ENCODE data around the gene OR51V1. TPM values are rescaled to one million over a fixed set of nuclear protein-coding genes. Genes with fewer than 3 reads are reported as not detected.

The OR51V1 gene
- total and polyA plus RNA-seq, 2 of the 4 experiments (the other 2 are of a cell fraction) = not detected

GRCh38 chr11:5233307-5233706 lies 32.8 kb upstream of the OR51V1 start:
- no peaks in the 10 kb centered on the region for H3K9me3 ChIP-seq (ENCODE audit: control insufficient read depth, insufficient read depth, low read length)
- ATAC-seq (ENCODE audit: low read depth) (no peak), DNase-seq (no peak)
- no TSS peak for BruUV-seq (replicated peaks)
- no peak overlapping the region for H3K4me3 ChIP-seq (ENCODE audit: insufficient read depth, low read depth, low read length)
- H3K18ac ChIP-seq (ENCODE audit: low read depth, low read length) = no peak overlapping the region
- no peak overlapping the region for H3K56ac ChIP-seq (ENCODE audit: extremely low read depth, insufficient read depth, low read length)
- no peak for TF ChIP-seq RCOR1 (IDR thresholded peaks at IDR 0.05; ENCODE audit: insufficient replicate concordance, low read length)
- no peak for TF ChIP-seq BHLHE40 (IDR thresholded peaks at IDR 0.05; ENCODE audit: low read depth, low read length)
- no peak for TF ChIP-seq SMC3 (IDR thresholded peaks at IDR 0.05; ENCODE audit: low read depth, low read length)
- TF ChIP-seq USF2 (IDR thresholded peaks at IDR 0.05; ENCODE audit: low read depth, low read length) = no peak
- no peak for TF ChIP-seq RFX5 (IDR thresholded peaks at IDR 0.05; ENCODE audit: low read depth, low read length)
- TF ChIP-seq NFE2L2 (IDR thresholded peaks at IDR 0.05; ENCODE audit: low read depth, low read length) = no peak
- TF ChIP-seq RAD21 (IDR thresholded peaks at IDR 0.05; ENCODE audit: low read length) = no peak
- TF ChIP-seq CHD1 (IDR thresholded peaks at IDR 0.05; ENCODE audit: low read depth, low read length) = no peak
- no peak for TF ChIP-seq POLR2A (IDR thresholded peaks at IDR 0.05; ENCODE audit: low read depth, low read length)
- TF ChIP-seq CEBPB (IDR thresholded peaks at IDR 0.05; ENCODE audit: low read depth, low read length) = no peak
- no peak for TF ChIP-seq MAZ (IDR thresholded peaks at IDR 0.05; ENCODE audit: borderline replicate concordance, low read depth, low read length)
- TF ChIP-seq MAFK (IDR thresholded peaks at IDR 0.05; ENCODE audit: low read depth, low read length) = no peak
- H2AK9ac ChIP-seq (replicated peaks; ENCODE audit: low read depth, low read length, poor library complexity) = no peak overlapping the region
- CTCF ChIA-PET = no interaction called here
- H3K14ac ChIP-seq (replicated peaks; ENCODE audit: low read depth, low read length) = no peak overlapping the region
- no peak overlapping the region for H3K9ac ChIP-seq (ENCODE audit: low read depth, low read length)
- H3K27ac ChIP-seq (ENCODE audit: insufficient read depth, low read length) = no peak overlapping the region
- no peaks in the 10 kb centered on the region for H3K79me1 ChIP-seq (ENCODE audit: low read depth in 1 of 2, low read length in 2 of 2)
- no peak overlapping the region for H3K4me2 ChIP-seq (ENCODE audit: low read depth, low read length)
- peaks cover 3% of the 10 kb centered on the region for H3K4me1 ChIP-seq (ENCODE audit: control insufficient read depth, insufficient read depth, low read length)
- no peak overlapping the region for H3K4ac ChIP-seq (ENCODE audit: low read depth, low read length)
- H2AK5ac ChIP-seq (ENCODE audit: low read depth, low read length) = no peak overlapping the region
- in situ Hi-C loops (cut with MboI; ENCODE audit: low sequenced_read_pairs) = no loop called here
- no CpG with 5 or more reads among the region's 1 CpG for WGBS, 2 experiments (ENCODE audit: extremely low coverage in 2 of 2, insufficient read length in 1 of 2)
- no peak overlapping the region for H2BK15ac ChIP-seq (ENCODE audit: low read depth, low read length)
- H3K9me1 ChIP-seq (ENCODE audit: insufficient read depth, low read length) = peaks cover 6% of the 10 kb centered on the region; the same call in 1 of the 2 replicates
- no peak overlapping the region for H4K8ac ChIP-seq (ENCODE audit: low read depth in 2 of 2, low read length in 2 of 2)
- intact Hi-C loops (cut with micrococcal nuclease) = no loop called here
- H4K20me1 ChIP-seq (ENCODE audit: insufficient read depth, low read length) = no peaks in the 10 kb centered on the region
- POLR2A ChIA-PET (ENCODE audit: unreplicated experiment) = no interaction called here
- no peak overlapping the region for H2BK5ac ChIP-seq (ENCODE audit: low read depth, low read length, poor library complexity, severe bottlenecking)
- no peak overlapping the region for H3K23ac ChIP-seq (ENCODE audit: low read depth, low read length)
- dilution Hi-C loops (cut with HindIII; ENCODE audit: low sequenced_read_pairs, unreplicated experiment) = no loop called here
- no peaks in the 10 kb centered on the region for H3K27me3 ChIP-seq (ENCODE audit: control insufficient read depth, insufficient read depth, low read length)
- H3K36me3 ChIP-seq (ENCODE audit: control insufficient read depth, insufficient read depth, low read length) = no peaks in the 10 kb centered on the region
- no peak overlapping the region for H2BK120ac ChIP-seq (ENCODE audit: low read depth, low read length)
- no peak overlapping the region for H2BK20ac ChIP-seq (ENCODE audit: low read depth, low read length)
- no peak overlapping the region for H2AFZ ChIP-seq (replicated peaks; ENCODE audit: low read length, poor library complexity)
- H4K91ac ChIP-seq (ENCODE audit: insufficient read depth, low read depth, low read length) = no peak overlapping the region
- H4K5ac ChIP-seq (ENCODE audit: low read depth, low read length) = no peak overlapping the region

All from IMR-90 (cell line).